CD4-positive, alpha-beta T cell treated with Interleukin-15 for 4 hours (primary cell): ENCODE measurements around the gene SLC6A11.

ENCODE experiments used
- DNase-seq: peaks from one replicate; pipeline ENCODE4 v3.0.0-alpha.2; 2020; ENCODE audit warnings: low spot score

Gene SLC6A11

GRCh38 chr3:10816019-10816862, at the start of gene SLC6A11:
Gene SLC6A11, plus strand, starts transcription at chr3:10816228. Its CDS starts 38 bp downstream, at chr3:10816266.
- DNase-seq: no peak

DNA sequence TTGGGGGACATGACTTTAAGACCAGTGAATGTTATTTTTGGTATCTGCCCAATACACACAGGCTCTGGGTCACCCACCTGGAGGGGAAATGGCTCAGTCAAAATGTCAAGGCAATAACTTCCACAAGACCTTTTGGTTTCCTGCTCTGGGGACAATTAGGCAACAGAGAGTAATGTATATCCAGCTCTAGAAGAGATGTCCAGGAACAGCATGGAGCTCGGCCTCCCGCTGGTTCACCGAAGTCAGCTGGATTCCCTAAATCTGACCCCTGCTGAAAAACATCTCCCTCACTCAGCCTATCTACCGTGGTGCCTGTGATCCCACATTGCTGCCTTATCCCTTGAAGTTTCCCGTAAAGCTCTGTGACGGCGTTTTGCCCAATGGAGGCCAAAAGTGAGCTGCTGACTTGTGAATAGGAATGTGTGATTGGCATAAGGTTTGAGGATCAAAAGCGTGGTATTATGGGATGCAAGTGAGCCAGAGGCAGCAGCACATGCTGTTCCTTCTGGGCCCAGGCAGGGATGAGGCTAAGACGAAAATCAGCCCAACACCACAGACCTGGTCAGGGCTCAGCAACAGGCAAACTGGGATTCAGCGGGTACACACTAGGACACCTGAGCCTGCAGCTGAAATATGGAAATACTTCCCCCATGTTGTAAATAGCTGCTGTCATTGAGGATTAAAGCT, 47.2 kb upstream of the SLC6A11 start:
- DNase-seq: no peak

DNA sequence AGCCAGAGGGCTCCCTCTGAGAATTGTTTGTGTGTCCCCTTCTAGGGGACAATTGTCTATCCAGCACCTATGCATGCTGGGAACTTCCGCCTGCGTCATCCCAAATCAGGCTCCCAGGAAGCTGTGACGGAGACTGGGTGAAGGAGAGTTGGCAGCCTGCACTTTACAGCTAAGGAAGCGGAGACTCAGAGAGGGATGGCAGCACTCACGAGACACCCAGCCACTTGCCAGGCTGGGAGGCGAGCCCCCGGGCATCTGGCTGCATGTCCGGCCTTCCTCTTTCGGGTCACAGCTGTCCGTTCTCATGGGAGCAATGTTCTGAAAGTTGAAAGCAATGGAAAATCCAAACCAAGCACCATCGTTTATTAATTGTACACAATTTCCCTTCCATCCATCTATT, 45.5 kb upstream of the SLC6A11 start:
- DNase-seq: no peak

DNA sequence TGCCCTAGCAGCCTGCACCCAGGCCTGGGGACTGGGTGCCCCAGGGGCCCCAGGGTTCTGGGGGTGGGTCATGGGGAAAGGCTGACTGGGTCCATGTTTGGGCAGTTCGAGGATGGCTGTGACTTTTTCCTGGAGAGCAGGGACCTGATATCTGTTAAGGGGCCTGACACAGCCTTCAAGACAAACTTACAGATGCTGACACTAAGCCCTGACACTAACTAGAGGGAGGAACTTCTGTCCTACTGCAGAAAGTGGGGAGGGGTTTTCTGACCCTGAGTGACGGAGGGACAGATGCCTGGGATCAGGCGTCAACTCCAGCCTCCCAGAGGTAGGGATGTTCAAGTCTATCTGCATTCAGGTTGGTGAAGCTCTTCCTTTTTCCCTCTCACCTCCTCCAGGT, 45.0 kb upstream of the SLC6A11 start:
- DNase-seq: no peak

- DNase-seq: no peak
Measured at GRCh38 chr3:10771486-10772270, 44.4 kb upstream of the SLC6A11 start.

DNA sequence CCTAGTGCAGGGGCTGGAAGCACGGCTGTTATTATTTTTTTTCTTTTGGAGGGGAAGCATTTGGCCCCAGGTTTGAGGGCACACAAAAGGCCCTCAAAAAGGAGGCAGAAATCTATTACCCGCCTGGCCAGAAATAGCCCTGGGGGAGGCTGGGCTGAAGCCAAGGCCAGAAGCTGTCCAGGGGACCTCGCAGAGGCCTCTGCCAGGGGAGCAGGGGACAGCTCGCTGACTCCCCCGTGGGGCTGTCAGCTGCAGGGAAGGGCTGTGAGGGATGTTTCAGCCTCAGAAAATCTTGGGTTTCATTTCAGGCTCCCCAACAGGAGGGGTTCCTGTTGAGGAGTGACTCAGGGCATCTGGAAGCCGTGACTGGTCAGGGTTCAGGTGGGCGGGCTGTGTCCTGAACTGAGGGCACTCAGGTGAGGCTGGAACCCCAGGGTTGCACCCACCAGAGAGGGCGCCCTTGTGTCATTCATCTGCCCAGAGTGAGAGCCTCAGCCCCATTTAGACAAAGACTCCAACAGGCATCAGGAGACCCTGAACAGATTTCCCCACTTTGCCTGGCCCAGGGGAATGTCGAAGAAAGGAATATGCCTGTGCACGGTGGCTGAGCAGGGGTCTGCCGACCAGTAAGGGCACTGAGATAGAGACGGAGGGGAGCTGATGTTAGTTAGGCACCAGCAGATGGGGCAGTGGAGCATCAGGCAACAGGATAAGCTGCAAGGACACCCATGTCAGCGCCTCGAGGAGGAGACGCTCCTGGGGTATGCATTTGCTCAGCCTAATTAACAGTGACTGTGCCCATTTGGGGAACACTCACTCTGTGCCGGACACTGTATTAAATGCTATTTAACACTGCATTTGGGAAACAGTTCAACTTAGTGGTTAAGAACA, 43.5 kb upstream of the SLC6A11 start:
- DNase-seq: no peak

- DNase-seq: no peak
Measured at GRCh38 chr3:10774129-10774670, 41.8 kb upstream of the SLC6A11 start.

- no peak for DNase-seq
Measured at GRCh38 chr3:10774825-10775224, 41.2 kb upstream of the SLC6A11 start.

- DNase-seq: no peak
Measured at GRCh38 chr3:10775259-10775658, 40.8 kb upstream of the SLC6A11 start.

GRCh38 chr3:10775828-10776227, 40.2 kb upstream of the SLC6A11 start:
- no peak for DNase-seq

DNA sequence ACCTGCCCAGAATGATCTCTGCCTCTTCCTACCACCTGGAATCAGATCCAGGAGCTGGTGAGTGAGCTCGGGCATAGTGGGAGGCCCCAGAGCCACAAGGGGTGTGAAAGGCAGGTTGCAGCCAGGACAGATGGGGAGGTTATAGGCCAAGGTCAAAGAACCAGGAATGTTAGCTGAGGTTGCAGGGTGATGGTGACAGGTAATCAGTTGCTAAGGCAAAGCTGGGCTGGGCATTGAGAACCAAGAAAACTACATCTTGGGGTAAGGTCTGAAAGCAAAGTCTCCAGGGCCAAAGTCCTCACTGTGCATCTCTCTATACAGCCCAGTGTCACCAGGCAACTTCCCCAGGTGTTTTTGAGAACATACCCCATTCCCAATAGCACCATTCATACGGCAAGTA, 38.4 kb upstream of the SLC6A11 start:
- DNase-seq: no peak

DNA sequence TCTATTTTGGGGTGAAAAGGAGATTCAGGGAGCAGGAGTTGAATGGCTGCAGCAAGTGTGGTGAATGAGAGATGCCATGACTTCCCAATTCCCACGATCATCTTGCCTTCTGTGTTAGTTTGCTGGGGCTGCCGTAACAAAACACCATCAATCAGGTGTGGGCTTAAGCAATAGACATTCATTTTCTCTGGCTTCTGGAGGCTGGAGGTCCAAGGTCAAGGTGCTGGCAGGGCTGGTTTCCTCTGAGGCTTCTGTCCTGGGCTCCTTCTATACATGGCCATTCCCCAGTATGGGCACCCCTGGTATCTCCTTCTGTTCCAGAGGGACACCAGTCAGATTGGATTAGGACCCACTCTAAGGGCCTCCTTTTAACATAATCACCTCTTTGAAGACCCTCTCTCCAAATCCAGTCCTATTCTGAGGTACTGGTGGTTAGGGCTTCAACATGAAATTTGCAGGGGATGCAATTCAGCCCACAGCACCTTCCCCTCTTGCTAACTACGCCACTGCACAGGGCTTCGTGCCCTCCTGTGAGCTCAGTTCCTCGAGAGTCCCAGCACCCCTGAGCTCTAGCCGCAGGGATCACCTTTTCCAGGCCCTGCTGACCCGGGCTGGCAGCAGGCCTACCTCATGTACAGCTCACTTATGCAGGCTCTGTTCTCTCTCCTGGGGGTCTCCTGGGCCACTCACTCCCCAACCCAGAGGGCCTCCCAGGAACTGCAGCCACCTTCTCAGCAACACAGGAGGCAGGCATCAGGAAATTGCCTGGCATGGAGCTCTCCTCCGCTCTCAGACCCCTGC, 37.3 kb upstream of the SLC6A11 start:
- no peak for DNase-seq

- DNase-seq: no peak
Measured at GRCh38 chr3:10779293-10779805, 36.7 kb upstream of the SLC6A11 start.

GRCh38 chr3:10780243-10780642, 35.8 kb upstream of the SLC6A11 start:
- DNase-seq: no peak

- DNase-seq: no peak
Measured at GRCh38 chr3:10780922-10781321, 35.1 kb upstream of the SLC6A11 start.

DNA sequence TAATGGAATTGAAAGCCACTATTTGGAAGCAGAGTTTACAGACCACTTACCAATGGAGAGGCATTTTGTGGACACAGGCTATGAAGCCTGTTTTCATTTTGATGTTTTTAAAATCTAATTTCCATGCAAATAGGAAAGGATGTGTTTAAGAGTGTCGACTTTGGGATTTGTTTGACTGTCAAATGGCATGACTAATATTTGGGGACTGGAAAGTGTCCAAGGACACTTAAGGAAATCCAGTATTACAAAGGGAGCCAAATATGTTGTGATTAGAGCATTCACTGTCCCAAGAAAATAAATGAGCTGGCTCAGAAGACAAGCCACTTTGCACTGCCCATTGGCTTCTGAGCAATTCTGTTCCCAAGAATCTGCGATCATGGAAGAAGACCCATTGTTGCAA, 34.0 kb upstream of the SLC6A11 start:
- no peak for DNase-seq

GRCh38 chr3:10783360-10784351, 32.4 kb upstream of the SLC6A11 start:
- DNase-seq: peak; percentile 43

DNA sequence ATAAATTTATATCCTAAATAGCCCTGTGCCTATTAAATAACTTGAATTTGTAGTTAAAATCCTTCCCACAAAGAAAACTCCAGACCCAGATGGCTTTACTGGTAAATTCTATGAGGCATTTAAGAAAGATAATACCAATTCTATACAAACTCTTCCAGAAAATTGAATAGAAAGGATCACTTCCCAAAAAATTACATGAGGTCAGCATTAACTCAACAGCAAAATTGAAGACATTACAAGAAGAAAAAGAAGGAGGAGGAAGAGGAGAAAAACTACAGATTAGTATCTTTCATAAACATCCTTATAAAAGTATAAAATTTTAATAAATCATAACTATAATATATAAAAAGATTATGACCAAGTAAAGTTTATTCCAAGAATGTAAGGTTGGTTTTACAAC, 29.4 kb upstream of the SLC6A11 start:
- no peak for DNase-seq

DNA sequence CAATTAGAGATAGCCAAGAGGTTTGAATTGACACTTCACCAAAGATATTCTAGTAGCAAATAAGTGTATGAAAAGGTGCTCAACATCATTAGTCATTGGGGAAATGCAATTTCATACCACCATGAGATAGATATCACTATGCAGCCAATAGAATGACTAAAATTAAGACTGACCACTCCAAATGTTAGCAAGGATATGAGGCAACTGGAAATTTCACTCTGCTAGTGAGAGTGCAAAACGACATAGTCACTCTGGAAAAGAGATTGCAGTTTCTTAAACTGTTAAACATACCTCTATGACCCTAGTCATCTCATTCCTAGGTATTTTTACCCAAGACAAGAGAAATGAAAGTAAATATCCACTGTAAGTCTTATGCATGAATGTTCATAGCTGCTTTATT, 27.6 kb upstream of the SLC6A11 start:
- DNase-seq: no peak
